HepG2 (cell line): ENCODE results near the gene CPHXL. TPM values are rescaled to one million over a fixed set of nuclear protein-coding genes. Genes with fewer than 3 reads are reported as not detected.
A peak's percentile ranks its signal among the peaks of the same experiment; 100 is the strongest.

Experiments used
- CEBPG ChIP-seq: IDR thresholded peaks from 2 replicates; pipeline ENCODE4 v1.6.1; 2016
- CREB1 ChIP-seq, 2 experiments: fragments of 450-650 bp in 1 of 2; IDR thresholded peaks; 2 replicates each; pipeline ENCODE4 v1.6.1; 2016 to 2017; ENCODE audit warnings: control low read depth in 1 of 2, mild to moderate bottlenecking in 1 of 2, missing compliant biosample characterization in 1 of 2, missing genetic modification characterization in 1 of 2
- CREB3 ChIP-seq: sonication (generic); formaldehyde crosslinking; IDR thresholded peaks from 2 replicates; pipeline ENCODE4 v1.5.0; 2020; ENCODE audit warnings: missing genetic modification reagents
- CTCF ChIP-seq: sonication (generic); formaldehyde crosslinking; IDR thresholded peaks from 2 replicates; pipeline ENCODE4 v1.5.0; 2020; ENCODE audit warnings: mild to moderate bottlenecking, missing genetic modification reagents, moderate library complexity
- DR1 ChIP-seq: sonication (generic); formaldehyde crosslinking; IDR thresholded peaks from 2 replicates; pipeline ENCODE4 v1.8.0; 2021; ENCODE audit warnings: mild to moderate bottlenecking, missing genetic modification reagents, inconsistent platforms
- GABPA ChIP-seq, 2 experiments: IDR thresholded peaks; 2 replicates each; pipeline ENCODE4 v1.6.1; 2011 to 2016; ENCODE audit warnings: low read depth in 2 of 2, low read length in 1 of 2, missing biosample characterization in 1 of 2, missing genetic modification characterization in 1 of 2
- GATAD2A ChIP-seq: IDR thresholded peaks from 2 replicates; pipeline ENCODE4 v1.6.1; 2016
- HDAC6 ChIP-seq: fragments of 200-600 bp; sonication (generic); IDR thresholded peaks from 2 replicates; pipeline ENCODE4 v1.7.0; 2017; ENCODE audit warnings: mild to moderate bottlenecking, antibody characterized with exemption, low read length, low read depth
- MAFF ChIP-seq: IDR thresholded peaks from 2 replicates; pipeline ENCODE4 v1.6.1; 2011; ENCODE audit warnings: low read depth, low read length, improper control_type of control experiment
- MAFK ChIP-seq, 2 experiments: IDR thresholded peaks in 1 of 2; conservative IDR thresholded peaks in 1 of 2; 2 replicates each; pipeline ENCODE4 v1.6.1; 2011; ENCODE audit warnings: improper control_type of control experiment in 2 of 2, low read length in 2 of 2
- NCOR1 ChIP-seq: fragments of 200-600 bp; sonication (generic); IDR thresholded peaks from 2 replicates; pipeline ENCODE4 v1.7.0; 2017; ENCODE audit warnings: antibody characterized with exemption, low read length, borderline replicate concordance
- RAD21 ChIP-seq: fragments of 450-650 bp; formaldehyde crosslinking; IDR thresholded peaks from 2 replicates; pipeline ENCODE4 v1.5.0; 2020; ENCODE audit warnings: mild to moderate bottlenecking
- RCOR2 ChIP-seq: IDR thresholded peaks from 2 replicates; pipeline ENCODE4 v1.6.1; 2016; ENCODE audit warnings: missing biosample characterization, missing genetic modification reagents
- SAP130 ChIP-seq: IDR thresholded peaks from 2 replicates; pipeline ENCODE4 v1.6.1; 2016; ENCODE audit warnings: low read depth
- SIN3A ChIP-seq: IDR thresholded peaks from 2 replicates; pipeline ENCODE4 v1.6.1; 2011; ENCODE audit warnings: low read depth, mild to moderate bottlenecking, control low read depth, low read length, borderline replicate concordance
- TFDP2 ChIP-seq: sonication (generic); formaldehyde crosslinking; IDR thresholded peaks from 2 replicates; pipeline ENCODE4 v1.4.0; 2020; ENCODE audit warnings: missing genetic modification reagents
- YEATS4 ChIP-seq: sonication (generic); formaldehyde crosslinking; IDR thresholded peaks from 2 replicates; pipeline ENCODE4 v1.4.0; 2020; ENCODE audit warnings: missing genetic modification reagents, borderline replicate concordance
- ZFX ChIP-seq: sonication (generic); formaldehyde crosslinking; IDR thresholded peaks from 2 replicates; pipeline ENCODE4 v1.4.0; 2020; ENCODE audit warnings: mild to moderate bottlenecking, low read depth, missing genetic modification reagents, moderate library complexity
- ZKSCAN8 ChIP-seq: IDR thresholded peaks from 2 replicates; pipeline ENCODE4 v1.6.1; 2016; ENCODE audit warnings: borderline replicate concordance, missing genetic modification reagents, missing compliant biosample characterization
- ZNF766 ChIP-seq: sonication (generic); formaldehyde crosslinking; IDR thresholded peaks from 2 replicates; pipeline ENCODE4 v1.5.0; 2020; ENCODE audit warnings: missing genetic modification reagents, borderline replicate concordance
- polyA plus RNA-seq, 8 experiments: library from polyadenylated mRNA; depleted of rRNA in 3 of 8; stranded (reverse) in 7 of 8; unstranded in 1 of 8; fragments of >200 nt; fragmentation: Illumina TruSeq in 4 of 8; extraction: Trizol in 4 of 8; gene quantifications; 2 replicates each; pipeline versions ENCODE4 v1.2.1 to v1.2.3, GENCODE V29; 2011 to 2016; ENCODE audit warnings: low read depth in 4 of 8, missing spikeins in 1 of 8, mixed read lengths in 1 of 8; ENCODE audit not compliant: insufficient read depth in 1 of 8
- total RNA-seq, 5 experiments: library from RNA; depleted of rRNA; stranded (reverse); fragments of >200 nt; fragmentation: Illumina TruSeq; extraction: Trizol; gene quantifications; 2 replicates each; pipeline ENCODE4 v1.2.3, GENCODE V29; 2016; ENCODE audit warnings: low read depth in 1 of 5

Gene CPHXL
- total and polyA plus RNA-seq, 2 of the 13 experiments (the other 11 are each of a cell fraction or from before 2014, with no cell fraction given), result not detected

GRCh38 chr16:75764154-75764768 is 38.0 kb upstream of the CPHXL start (continued):
- TF ChIP-seq HDAC6, result no peak
- TF ChIP-seq NCOR1, result no peak
- peak; percentile 38; the same call in 1 of the 2 replicates for TF ChIP-seq SAP130 (CRISPR knock-in tag)
- TF ChIP-seq SIN3A, result no peak
- TF ChIP-seq CTCF (CRISPR knock-in tag), result peak; percentile 91
- no peak for TF ChIP-seq GABPA (IDR thresholded peaks at IDR 0.05; ENCODE audit: low read depth, low read length)
- peak; percentile 26; the same call in 1 of the 2 replicates for TF ChIP-seq GABPA (CRISPR knock-in tag; IDR thresholded peaks at IDR 0.05; ENCODE audit: low read depth)
- TF ChIP-seq CREB1 (IDR thresholded peaks at IDR 0.05), result peak; percentile 69
- no peak for TF ChIP-seq CREB1 (CRISPR knock-in tag; IDR thresholded peaks at IDR 0.05)
- 0 out of 2 replicates have a peak, but pooled peaks have one; percentile 47 for TF ChIP-seq ZNF766
- TF ChIP-seq ZFX (CRISPR knock-in tag), result 0 out of 2 replicates have a peak, but pooled peaks have one; percentile 31
- TF ChIP-seq ZKSCAN8 (CRISPR knock-in tag), result no peak
- no peak for TF ChIP-seq YEATS4 (CRISPR knock-in tag)
- TF ChIP-seq CREB3 (CRISPR knock-in tag), result no peak
- TF ChIP-seq CEBPG (CRISPR knock-in tag), result peak; percentile 43
- TF ChIP-seq TFDP2 (CRISPR knock-in tag), result no peak
- TF ChIP-seq GATAD2A, result 0 out of 2 replicates have a peak, but pooled peaks have one; percentile 20
- TF ChIP-seq DR1 (CRISPR knock-in tag), result no peak
- TF ChIP-seq MAFK (conservative IDR thresholded peaks at IDR 0.05 in 1 of 2, IDR thresholded peaks at IDR 0.05 in 1 of 2; ENCODE audit: low read length in 2 of 2), result peak; percentile 21 to 32; a peak in 3 of 4 replicates
- 0 out of 2 replicates have a peak, but pooled peaks have one; percentile 22 for TF ChIP-seq MAFF
- peak; percentile 86 for TF ChIP-seq RAD21 (CRISPR knock-in tag)
- TF ChIP-seq RCOR2 (CRISPR knock-in tag), result 0 out of 2 replicates have a peak, but pooled peaks have one; percentile 33
